AG09309 (cell line): ENCODE data around the gene CAPZB.

Experiments
- DNase-seq: peaks from one replicate; pipeline ENCODE4 v3.0.0-alpha.2; 2010; ENCODE audit warnings: low read depth
- H3K4me3 ChIP-seq: 2 replicates; pipeline ENCODE4 v1.5.1; 2011; ENCODE audit warnings: mild to moderate bottlenecking, low read depth, low read length, moderate library complexity; ENCODE audit not compliant: control insufficient read depth
- CTCF ChIP-seq: IDR thresholded peaks from 2 replicates; pipeline ENCODE4 v1.5.1; 2011; ENCODE audit warnings: mild to moderate bottlenecking, low read depth, low read length, inconsistent platforms; ENCODE audit not compliant: insufficient read depth, control insufficient read depth; ENCODE audit errors: missing control alignments

The CAPZB gene

GRCh38 chr1:19436716-19437476 is 48.4 kb downstream of the CAPZB start:
- no peak for DNase-seq
- no peak for TF ChIP-seq CTCF
- no peak overlapping the region for H3K4me3 ChIP-seq

GRCh38 chr1:19435851-19436455 is 49.4 kb downstream of the CAPZB start:
- peak; percentile 48 for DNase-seq
- no peak for TF ChIP-seq CTCF
- H3K4me3 ChIP-seq = no peak overlapping the region

GRCh38 chr1:19435181-19435580 is 50.2 kb downstream of the CAPZB start:
- H3K4me3 ChIP-seq = no peak overlapping the region
- DNase-seq = peak; percentile 75
- TF ChIP-seq CTCF = no peak

- no peak for DNase-seq
- TF ChIP-seq CTCF = no peak
- H3K4me3 ChIP-seq = no peak overlapping the region
These were observed 51.7 kb downstream of the CAPZB start for GRCh38 chr1:19433719-19433998.

DNA sequence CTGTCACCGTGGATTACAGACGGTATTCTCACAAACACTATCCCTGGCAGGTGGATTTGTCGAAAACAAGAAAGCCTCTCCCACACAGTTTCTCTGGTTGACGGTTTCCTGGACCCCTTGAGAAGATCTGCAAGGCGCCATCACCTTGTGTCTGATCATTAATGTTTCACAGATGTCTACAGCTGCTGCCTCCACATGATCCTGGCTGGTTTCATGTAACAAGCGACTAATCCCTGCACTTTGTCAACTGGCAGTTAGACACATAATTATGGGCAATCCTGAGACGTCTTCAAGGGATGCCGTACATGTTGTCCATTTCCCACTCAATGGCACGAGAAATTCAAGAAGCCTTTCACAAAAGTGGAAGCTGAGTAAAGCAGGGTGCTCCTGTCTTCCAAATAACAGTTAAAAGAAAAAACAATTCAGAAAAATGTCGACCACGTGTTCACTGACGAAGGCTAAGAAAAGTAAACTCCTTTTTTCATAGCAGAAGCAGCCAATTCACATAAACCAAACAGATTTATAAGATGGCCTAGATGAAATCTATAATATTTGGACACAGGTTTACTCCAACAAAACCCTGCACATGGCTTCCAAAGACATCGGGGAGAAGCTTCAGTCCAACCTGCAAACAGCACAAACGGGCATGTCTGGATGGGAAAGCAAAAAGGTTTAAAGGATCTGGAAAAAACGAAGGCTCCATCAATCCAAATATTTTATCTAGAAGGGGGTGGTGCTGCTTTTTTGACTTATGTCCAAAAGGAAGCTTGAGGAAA is 52.2 kb downstream of the CAPZB start:
- H3K4me3 ChIP-seq = no peak overlapping the region
- no peak for DNase-seq
- TF ChIP-seq CTCF = no peak

DNA sequence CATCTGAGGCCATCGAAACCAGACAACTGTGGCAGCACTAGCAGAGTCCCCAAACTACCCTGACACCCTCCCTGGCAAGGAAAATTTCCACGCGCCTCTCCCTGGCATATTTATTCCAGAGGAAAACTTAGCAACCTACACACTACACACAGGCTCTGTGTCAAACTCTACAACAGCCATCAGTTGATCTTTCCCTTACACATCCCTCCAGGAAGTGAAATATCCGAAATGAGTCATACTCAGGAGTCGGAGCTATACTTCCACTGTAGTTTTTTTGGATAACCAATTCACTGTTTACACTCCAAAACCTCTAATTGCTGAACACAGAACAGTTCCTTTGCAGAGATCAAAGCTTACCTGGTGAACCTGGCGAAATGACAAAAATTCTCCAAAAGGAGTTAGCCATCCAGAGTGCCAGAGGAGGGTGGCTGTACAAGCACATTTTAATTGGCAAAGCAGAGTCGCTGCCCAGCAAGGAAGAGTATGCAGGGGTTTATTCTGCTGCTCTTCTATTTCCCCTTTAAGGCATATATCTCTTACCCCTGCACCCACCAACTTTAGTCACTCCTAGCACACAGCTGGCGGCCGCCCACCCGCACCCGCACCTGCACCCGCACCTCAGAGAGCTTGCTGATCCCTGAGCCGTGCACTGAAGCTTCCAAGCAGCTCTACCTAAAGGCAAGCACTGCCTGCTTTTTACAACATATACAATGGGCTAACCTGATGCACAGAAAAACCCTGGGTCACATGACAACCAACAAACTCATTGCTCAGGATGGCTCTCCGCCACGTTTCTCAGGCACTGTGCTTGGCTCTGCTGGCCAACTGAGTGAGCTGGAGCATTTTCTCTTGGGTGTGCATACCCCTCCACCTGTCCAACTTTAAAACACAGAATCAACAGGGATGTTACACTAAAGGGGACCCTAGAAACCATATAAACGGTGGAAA is 54.9 kb downstream of the CAPZB start:
- DNase-seq = no peak
- no peak for TF ChIP-seq CTCF
- no peak overlapping the region for H3K4me3 ChIP-seq
